ENCODE results near the gene SLC15A3. TPM values are rescaled to one million over a fixed set of nuclear protein-coding genes. Genes with fewer than 3 reads are reported as not detected.

Gene SLC15A3
- total RNA-seq, 1 experiment from 2014 or later = 8.6 TPM

DNA sequence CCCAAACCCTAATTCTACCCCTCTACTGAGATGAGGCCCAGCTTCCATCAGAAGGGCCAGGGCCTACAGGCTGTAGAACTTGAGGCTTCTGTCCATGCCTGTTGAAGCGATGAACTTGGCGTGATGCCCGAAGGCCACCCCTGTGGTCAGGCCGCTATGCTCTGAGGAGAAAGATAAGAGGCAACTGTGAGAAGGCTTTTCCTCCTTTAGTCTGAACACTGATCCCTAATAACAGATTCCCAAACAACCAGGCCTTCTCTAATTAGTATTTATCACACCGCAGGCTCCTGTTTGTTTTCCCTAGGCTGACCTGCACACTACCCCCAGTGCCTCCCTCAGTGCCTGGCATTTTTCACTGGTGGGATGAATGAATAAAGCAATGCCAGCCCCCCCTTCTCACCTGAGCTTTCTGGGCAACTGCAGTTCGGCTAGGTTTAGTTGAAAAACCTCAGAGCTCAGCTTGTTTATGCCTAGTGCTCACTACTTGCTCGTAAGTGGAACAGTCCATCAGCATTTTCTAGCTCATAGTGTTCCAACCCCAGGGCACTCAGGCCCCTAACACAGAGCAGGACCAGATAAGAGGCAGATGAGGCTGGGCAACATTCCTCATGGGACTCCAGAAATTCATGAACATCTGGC lies 60.8 kb downstream of the SLC15A3 start:
- DNase-seq (ENCODE audit: low read depth) = no peak

DNA sequence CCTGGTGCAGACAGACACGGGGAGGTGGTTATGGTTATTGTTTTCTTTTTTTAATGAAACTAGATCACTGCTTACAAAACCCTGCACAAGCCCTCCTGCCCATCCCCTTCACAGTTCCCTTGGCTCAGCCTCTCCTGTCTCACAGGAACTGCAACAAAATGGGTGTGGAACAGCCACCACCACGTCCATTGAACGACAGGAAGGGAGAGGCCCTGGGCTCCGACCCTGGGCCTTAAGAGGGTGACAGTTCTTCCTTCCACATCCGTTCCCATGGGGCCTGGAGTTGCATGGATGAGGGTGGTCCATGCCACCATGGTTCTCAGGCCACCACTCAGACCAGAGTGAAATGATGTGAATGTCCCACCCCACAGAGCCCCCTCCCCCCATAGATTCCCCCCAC lies 61.3 kb downstream of the SLC15A3 start:
- DNase-seq (ENCODE audit: low read depth) = no peak

- no peak for DNase-seq (ENCODE audit: low read depth)
Observed at GRCh38 chr11:60889869-60890311, 62.1 kb downstream of the SLC15A3 start.

GRCh38 chr11:60887556-60887955 lies 64.4 kb downstream of the SLC15A3 start:
- peak; percentile 55 for DNase-seq (ENCODE audit: low read depth)

Other genes starting within 250 kb of the SLC15A3 start
- not detected in 2 replicates for gene MS4A18, start 227.5 kb downstream of the SLC15A3 start, total RNA-seq (2014; rRNA removed)
- gene MS4A15, start 195.3 kb downstream of the SLC15A3 start, total RNA-seq (2014; rRNA removed) = not detected in 2 replicates
- gene MS4A10, start 166.8 kb downstream of the SLC15A3 start, total RNA-seq (2014; rRNA removed) = not detected in 2 replicates
- gene CCDC86, start 110.1 kb downstream of the SLC15A3 start, total RNA-seq (2014; rRNA removed) = 33.1 and 34.5 TPM in 2 replicates
- 0.06 TPM in 1 of 2 replicates, not detected in the other for gene PTGDR2, start 96.2 kb downstream of the SLC15A3 start, total RNA-seq (2014; rRNA removed)
- gene ZP1, start 84.6 kb downstream of the SLC15A3 start, total RNA-seq (2014; rRNA removed) = 0.57 TPM in 1 of 2 replicates, not detected in the other
- gene PRPF19, start 45.6 kb downstream of the SLC15A3 start, total RNA-seq (2014; rRNA removed) = 79.7 and 97.3 TPM in 2 replicates
- 85.0 and 94.1 TPM in 2 replicates for gene TMEM109, start 38.0 kb downstream of the SLC15A3 start, total RNA-seq (2014; rRNA removed)
- 36.7 and 41.1 TPM in 2 replicates for gene TMEM132A, start 27.7 kb downstream of the SLC15A3 start, total RNA-seq (2014; rRNA removed)
- not detected in 2 replicates for gene CD6, start 19.5 kb upstream of the SLC15A3 start, total RNA-seq (2014; rRNA removed)
- not detected in 2 replicates for gene CD5, start 150.3 kb upstream of the SLC15A3 start, total RNA-seq (2014; rRNA removed)
- 12.8 and 14.1 TPM in 2 replicates for gene VPS37C, start 209.2 kb upstream of the SLC15A3 start, total RNA-seq (2014; rRNA removed)